GM21576 (cell line): Measurements from ENCODE around the gene PCNX1.
"Not testable (repeated sequence)": the region's sequence is repeated elsewhere in the genome, so short reads cannot be mapped to it uniquely, and the experiment has no call there.

ENCODE experiments used
- ATAC-seq: cut with Tn5 transposase; IDR thresholded peaks from one replicate; pipeline ENCODE4 v1.9.1; 2021; ENCODE audit warnings: mild to moderate bottlenecking, moderate library complexity; ENCODE audit not compliant: unreplicated experiment

The PCNX1 gene

DNA sequence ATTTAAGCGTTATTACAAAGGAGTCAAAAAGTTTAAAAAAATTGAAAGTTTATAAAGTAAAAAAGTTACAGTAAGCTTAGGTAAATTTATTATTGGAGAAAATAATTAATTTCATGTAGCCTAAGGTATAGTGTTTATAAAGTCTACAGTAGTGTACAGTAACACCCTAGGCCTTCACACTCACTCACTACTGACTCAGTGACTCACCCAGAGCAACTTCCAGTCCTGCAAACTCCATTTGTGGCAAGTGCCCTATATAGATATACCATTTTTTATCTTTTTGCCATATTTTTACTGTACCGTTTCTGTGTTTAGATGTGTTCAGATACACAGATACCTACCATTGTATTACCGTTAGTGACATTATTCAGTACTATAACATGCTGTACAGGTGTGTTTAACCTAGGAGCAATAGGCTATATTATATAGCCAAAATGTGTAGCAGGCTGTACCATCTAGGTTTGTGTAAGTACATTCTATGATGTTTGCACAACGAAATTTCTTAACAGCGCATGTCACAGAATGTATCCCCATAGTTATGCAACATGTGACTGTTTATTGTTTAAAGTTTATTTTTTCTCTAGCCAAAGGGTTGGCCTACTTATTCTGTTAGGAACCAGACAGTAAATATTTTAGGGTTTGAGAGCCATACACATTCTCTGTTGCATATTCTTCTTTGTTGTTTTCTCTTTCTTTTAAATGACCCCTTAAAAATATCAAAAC lies 155.5 kb downstream of the PCNX1 start:
- ATAC-seq = no peak

DNA sequence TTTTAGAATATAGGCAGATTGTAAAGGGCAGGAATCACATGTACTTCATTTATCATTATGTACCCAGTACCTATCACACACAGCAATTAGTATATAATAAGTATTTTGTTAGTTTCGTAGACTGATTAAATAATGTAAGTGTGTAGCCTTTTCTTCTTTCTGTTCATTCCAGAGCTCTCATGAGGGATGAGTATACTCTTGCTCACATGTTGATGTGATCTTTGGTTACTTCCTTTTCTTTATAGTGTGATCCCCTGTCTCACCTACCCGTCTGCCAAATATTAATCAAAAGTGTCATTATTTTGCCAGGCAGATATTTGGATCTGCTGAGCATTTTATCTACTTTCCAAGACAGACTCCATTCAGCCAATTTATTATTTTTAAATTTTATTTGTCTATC lies 156.1 kb downstream of the PCNX1 start:
- ATAC-seq = no peak

DNA sequence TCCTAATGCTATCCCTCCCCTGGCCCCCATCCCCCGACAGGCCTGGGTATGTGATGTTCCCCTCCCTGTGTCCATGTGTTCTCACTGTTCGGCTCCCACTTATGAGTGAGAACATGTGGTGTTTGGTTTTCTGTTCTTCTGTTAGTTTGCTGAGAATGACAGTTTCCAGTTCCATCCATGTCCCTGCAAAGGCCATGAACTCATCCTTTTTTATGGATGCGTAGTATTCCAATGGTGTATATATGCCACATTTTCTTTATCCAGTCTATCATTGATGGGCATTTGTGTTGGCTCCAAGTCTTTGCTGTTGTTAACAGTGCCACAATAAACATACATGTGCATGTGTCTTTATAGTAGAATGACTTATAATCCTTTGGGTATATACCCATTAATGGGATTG lies 157.5 kb downstream of the PCNX1 start:
- not testable (repeated sequence) for ATAC-seq

DNA sequence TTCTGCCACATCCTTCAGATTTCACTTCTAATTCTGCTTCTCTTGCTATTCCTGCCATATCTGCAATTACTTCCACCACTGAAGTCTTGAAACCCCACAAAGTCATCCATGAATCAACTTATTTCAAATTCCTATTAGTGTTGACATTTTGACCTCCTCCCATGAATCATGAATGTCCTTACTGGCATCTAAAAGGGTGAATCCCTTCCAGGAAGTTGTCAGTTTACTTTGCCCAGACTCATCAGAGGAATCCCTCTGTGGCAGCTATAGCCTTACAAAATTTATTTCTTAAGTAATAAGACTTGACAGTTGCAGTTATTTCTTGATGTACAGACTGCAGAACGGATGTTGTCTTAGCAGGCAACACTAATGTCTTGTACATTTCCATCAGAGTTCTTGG lies 162.9 kb downstream of the PCNX1 start:
- no peak for ATAC-seq

DNA sequence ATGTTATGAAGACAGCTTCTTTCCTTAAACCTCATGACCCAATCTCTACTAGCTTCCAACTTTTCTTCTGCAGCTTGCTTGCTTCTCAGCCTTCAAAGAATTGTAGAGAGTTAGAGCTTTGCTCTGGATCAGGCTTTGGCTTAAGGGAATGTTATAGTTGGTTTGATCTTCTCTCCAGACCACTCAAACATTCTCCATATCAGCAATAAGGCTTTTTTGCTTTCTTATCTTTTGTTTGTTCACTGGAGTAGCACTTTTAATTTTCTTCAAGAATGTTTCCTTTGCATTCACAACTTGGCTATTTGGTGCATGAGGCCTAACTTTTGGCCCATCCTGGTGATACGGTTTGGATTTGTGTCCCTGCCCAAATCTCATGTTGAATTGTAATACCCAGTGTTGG lies 163.8 kb downstream of the PCNX1 start:
- ATAC-seq = no peak

DNA sequence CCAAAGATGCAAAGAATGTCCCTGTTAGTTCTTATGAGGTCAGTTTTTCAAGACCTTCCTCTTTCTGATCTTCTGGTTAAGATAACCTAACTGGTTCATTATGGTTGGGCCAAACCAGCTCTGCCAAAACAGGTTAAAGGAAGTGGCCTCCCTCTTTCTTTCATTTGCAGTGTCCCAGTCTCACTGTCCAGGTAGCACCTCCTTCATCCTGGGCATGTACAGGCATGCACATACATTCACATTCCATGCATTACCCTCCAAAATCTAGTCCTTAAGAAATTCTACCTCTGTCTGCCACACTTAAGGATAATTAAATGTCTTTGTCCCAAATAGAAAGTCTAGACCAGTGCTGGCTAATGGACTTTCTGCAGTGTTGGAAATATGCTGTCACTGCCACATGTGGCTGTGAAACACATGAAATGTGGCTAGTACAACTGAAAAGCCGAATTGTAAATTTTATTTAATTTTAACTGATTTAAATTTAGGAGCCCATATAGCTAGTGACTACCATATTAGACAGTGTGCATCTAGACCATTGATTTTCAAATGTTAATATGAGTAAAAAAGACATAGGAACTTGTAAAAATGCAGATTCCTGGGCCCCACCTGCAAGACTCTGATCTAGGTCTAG lies 169.3 kb downstream of the PCNX1 start:
- no peak for ATAC-seq

DNA sequence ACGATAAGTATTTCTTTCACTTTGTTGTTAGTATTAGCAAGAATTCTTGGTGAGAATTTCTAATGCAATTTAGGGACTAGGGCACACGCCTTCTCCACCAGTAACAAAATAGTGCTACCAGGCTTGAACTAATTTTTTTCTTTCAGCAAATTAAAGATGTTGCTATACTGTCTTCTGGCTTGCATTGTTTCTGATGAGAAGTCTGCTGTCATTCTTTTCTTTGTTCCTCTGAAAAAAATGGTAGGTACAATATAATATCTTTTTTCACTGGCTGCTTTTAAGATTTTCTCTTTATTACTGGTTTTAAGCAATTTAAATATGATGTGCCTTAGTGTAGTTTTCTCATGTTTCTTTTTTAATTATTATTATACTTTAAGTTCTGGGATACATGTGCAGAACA lies 171.2 kb downstream of the PCNX1 start:
- no peak for ATAC-seq

DNA sequence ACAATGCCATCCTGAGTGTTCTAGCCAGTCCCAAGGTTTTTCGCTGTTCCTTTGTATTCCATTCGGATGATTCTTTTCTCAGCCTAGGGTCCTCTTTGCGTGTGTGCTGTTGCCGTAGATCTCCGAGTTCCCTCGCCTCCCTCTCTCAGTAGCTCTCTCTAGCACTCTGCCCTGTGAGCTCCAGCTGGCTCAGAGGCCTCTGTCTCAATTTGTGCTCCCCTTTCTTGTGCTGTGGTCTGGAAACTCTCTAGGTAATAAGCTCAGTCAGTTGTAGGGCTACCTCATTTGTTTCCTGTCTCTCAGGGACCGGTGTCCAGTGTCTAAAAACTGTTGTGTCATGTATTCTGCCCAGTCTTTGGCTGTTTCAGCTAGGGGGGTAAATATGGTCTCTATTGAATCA lies 179.3 kb downstream of the PCNX1 start:
- ATAC-seq = no peak

DNA sequence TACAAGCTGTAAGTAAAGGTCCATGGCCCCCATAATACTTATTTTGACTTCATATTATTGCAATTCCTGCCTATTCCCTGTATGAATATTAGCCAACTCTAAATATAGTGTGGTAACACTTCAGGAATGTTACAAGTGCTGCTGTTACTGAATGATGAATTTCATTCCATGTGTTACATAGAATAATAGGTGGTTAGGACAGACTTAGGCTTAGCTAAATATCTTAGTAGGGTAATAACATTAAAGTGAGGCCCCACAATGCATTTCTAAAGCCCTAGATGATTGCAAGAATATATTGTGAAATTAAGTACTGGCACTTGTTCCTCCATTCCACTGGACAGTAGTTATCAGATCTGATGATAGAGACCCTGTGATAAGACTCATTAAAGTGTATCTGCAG lies 182.7 kb downstream of the PCNX1 start:
- no peak for ATAC-seq

DNA sequence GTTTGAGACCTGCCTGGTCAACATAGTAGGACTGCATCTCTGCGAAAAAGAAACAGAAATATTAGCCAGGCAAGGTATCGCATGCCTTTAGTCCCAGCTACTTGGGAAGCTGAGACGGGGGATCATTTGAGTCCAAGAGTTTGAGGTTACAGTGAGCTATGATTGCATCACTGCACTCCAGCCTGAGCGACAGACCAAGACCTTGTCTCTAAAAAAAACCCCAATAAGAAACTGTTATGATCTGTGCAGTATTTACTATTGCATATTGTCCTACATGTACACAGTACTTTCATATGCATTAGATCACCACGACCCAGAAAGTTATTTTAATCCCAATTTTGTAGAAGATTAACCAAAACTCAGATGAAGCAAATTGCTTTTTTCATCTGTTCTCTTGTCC lies 187.5 kb downstream of the PCNX1 start:
- no peak for ATAC-seq

DNA sequence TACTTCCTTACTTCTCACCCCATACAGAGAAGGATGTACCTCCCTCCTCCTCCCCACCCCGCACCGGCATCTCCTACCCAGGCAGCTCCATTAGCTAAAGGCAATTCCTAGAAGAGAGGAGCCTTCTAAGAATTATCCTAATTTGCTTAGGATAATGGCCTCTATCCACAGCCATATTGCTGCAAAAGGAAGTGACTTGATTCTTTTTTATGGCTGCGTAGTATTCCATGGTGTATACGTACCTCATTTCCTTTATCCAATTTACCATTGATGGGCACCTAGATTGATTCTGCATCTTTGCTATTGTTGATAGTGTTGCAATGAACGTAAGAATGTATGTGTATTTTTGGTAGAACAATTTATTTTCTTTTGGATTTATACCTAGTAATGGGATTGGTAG lies 189.7 kb downstream of the PCNX1 start:
- no peak for ATAC-seq

DNA sequence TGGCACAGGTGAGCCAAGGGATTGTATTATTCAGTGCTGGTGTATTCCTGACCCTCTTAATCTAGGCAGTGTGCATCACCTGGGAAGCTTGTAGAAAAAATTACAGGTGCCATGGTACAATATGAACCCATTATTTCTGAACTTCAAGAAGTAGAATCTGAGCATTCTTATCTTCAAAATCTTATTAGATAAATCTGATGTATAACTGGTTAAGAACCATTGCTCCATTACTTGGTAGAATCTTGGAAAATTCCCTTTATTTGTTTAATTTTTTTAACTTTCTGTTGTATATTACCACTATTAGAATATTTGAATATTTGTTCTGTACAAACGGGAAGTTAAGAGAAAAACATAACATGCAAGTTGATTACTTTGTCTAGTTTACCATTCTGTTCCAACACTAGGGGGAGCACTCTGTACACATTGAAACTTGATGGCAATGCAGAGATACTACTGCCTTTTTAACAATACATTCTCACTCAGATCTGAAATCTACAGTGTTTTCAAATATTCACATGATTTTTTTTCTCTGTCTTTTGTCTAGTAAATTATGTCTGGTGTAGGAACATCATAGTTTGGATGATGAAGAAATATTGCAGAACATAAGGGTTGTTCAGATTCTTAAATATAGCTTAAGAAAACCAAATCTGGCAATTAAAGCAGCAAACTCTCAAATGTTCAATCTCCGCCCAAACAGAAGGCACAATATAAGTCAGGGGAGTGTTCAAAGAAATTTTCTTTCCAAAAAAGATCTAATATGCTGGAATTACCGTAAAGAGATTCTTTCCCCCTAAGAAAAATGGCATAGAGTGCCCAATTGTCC lies 196.6 kb downstream of the PCNX1 start:
- ATAC-seq = no peak

DNA sequence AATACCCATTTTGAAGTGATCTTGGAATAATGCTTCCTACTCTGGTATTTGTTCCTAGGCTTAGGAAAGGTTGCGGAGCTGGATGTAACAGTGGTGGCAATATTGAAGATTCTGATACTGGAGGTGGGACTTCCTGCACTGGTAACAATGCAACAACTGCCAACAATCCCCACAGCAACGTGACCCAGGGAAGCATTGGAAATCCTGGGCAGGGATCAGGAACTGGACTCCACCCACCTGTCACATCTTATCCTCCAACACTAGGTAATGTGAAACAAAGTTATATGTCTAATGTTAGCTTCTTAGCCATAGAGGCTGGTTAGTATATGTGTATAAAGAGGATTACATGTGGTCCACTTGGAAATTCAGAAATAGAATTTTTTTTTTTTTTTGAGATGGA lies 197.9 kb downstream of the PCNX1 start:
- no peak for ATAC-seq

DNA sequence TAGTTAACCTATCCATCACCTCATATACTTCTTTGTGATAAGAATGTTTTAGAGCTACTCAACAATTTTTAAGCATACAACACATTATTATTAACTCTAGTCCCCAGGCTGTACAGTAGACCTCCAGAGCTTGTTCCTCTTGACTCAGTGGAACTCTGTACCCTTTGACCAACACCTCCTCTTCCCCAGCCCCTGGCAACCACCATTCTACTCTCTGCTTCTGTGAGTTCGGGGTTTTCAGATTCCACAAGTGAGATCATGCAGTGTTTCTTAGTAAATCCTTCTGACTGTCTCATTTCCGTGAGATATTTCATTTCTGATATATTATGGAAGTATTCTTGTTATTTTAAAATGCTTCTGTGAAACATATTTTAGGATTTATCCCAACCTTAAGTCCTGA lies 200.7 kb downstream of the PCNX1 start:
- ATAC-seq = no peak

DNA sequence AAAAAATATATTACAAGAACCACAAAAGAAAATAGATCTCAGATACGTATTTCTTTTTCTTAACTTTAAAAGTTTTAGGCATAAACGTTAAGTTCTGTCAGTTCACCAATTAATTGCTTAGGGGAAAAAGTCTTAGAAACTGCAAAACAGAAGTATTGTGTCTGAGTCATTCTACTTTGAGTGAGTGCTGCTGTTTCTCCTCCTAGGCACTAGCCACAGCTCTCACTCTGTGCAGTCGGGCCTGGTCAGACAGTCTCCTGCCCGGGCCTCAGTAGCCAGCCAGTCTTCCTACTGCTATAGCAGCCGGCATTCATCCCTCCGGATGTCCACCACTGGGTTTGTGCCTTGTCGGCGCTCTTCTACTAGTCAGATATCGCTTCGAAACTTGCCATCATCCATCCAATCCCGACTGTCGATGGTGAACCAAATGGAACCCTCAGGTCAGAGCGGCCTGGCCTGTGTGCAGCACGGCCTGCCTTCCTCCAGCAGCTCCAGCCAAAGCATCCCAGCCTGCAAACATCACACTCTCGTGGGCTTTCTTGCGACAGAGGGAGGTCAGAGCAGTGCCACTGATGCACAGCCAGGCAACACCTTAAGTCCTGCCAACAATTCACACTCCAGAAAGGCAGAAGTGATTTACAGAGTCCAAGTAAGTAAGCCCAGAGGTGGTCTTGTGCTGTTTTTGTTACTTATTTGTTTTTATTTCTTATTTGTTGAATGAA lies 201.3 kb downstream of the PCNX1 start:
- no peak for ATAC-seq

DNA sequence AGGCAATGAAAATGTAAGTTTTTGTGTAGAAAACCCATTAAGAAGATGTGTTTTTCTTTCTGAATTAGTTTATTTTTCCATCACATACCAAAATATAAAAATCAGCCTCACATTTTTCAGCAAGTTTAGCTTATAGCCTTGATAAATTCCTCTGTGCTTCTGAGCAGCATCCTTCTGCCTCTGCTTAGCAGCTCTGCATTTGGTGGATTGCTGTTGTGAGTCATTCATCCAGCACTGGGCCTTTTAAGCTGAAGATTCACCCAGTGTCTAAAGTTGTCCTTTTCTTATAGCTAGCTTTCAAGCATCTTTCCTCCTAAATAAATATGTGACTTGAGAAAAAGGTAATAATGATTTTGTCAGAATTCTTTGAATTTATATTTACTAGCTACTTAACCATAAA lies 206.1 kb downstream of the PCNX1 start:
- no peak for ATAC-seq

DNA sequence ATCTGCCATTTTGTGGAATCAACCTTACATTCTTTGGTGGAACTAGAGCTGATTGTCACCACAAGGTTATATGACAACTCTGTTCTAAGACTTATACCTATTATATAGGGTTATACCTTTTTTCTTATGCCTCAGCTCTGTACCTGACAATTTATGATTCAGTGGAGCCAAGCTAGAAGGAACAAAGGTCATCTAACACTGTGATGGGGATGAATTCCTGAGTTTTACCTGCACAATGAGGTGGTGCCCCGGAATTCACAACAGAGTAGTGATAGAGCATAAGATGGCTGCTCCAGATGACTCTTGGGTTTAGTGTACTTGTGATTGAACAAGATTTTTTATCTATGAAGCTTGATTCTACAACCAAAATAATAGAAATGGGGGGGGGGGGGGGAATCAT lies 207.3 kb downstream of the PCNX1 start:
- no peak for ATAC-seq

DNA sequence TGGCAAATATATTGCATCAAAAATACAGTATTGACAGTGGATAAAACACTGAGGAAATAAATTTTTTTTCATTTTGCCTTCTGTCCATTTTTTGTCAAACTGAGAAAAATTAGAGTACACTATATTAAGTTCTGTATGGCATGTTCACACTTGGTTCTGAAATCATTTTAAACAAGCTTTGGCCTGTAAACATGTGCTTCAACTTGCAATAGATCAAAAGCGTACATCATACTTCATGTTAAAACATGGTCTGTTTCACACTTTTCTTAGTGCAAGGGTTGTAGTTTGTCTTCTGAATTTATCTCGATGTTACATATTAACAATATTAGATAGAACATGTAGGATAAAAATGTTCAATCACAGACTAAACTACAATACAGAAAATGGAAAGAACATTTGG lies 208.0 kb downstream of the PCNX1 start:
- no peak for ATAC-seq

DNA sequence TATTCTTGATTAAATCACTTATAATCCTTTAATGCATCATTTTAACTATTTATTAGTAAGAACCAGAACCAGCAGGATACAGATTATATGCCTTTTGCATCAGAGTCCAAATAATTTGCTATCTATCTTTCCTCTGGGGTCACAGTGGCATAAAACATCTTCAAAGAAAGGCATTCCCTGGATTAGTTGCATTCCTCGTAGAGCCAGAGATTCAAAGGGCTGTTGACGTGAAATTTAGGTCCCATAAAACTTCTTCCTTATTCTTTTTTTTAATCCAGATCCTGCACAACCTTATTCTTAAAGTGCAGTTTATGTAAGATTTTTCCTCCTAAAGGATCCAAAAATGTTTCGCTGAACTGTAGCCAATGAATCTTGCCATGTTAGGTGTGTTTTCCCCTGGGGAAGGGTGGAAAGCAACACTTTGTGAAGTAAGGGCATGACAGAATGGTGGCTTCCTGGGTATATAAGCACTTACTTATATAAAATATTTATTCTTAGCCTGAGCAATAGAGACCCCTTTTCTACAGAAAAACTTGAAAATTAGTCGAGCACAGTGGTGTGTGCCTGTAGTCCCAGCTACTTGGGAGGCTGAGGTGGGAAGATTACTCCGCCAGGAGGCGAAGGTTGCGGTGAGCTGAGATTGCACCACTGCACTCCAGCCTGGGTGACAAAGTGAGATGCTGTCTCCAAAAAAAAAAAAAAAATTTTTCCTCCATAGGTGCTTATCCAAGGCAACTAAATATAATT lies 208.7 kb downstream of the PCNX1 start:
- no peak for ATAC-seq

DNA sequence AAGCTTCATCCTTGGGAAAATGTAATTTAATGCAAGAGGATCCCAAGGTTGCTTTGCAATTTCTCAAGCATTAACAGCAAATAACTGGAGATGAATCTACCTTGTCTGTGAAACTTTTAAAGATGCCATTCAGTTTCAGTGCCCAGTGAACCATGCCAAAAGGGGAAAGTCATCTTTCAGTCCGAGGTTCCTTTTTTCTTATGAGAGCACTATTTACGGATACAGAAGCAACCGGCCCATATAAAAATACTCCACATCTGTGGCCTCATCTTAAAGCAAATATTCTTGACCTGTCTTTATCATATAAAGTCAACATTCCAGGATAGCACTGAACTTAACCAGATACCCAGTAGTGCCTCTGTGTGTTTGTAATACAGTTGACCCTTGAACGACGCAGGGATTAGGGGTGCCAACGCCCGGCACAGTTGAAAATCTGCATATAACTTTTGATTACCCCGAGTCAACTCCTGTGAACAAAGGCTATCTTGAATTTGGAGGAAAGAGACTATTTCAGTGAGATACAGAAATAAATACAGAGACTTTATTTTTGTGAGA lies 209.4 kb downstream of the PCNX1 start:
- no peak for ATAC-seq
